ENCODE results near the gene ABCB11. TPM values are rescaled to one million over a fixed set of nuclear protein-coding genes. Genes with fewer than 3 reads are reported as not detected.

Gene ABCB11
- total RNA-seq, 1 experiment from 2014 or later = not detected

DNA sequence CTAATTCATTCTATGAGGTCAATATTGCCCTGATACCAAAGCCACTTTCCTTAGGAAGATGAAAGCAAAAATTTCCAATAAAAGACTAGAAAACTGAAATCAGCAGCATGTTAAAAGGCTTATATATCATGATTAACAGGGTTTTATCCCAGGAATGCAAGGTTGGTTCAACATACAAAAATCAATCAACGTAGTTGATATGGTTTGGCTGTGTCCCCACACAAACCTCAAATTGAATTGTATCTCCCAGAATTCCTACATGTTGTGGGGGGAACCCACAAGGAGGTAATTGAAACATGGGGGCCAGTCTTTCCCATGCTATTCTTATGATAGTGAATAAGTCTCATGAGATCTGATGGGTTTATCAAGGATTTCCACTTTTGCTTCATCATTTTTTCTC lies 11.7 kb upstream of the ABCB11 start:
- no peak for DNase-seq (ENCODE audit: low spot score)

DNA sequence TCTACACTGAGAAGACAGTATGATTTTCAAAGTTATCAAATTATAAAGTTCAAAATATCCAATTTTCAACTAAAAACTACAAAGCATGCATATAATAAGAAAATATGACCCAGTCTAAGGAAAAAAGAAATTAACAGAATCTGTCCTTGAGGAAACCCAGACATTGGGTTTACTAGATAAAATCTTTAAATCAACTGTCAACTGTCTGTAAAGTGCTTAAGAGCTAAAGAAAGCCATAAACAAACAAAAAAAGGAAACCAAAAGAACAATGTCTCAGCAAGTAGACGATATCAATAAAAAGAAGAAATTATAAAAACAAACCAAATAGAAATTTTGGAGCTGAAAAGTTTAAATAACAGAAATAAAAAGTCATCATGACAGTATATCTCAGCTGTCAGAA lies 10.5 kb upstream of the ABCB11 start:
- no peak for DNase-seq (ENCODE audit: low spot score)

DNA sequence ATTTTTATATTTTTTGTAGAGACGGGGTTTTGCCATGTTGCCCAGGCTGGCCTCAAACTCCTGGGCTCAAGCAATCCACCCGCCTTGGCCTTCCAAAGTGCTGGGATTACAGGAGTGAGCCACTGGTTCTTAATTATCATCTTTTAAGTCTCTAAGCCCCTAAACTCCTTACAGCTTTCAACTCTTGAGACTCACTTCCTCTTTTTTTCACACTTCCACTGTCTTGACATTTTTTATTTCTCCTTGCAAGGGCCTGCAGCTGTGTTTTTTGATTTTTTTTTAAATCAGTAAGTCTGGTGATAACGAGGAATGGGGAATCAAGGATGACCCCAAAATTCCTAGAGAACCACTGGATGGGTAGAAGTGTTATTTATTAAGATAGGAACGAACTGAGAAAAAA lies 8.6 kb upstream of the ABCB11 start:
- DNase-seq (ENCODE audit: low spot score) = no peak

DNA sequence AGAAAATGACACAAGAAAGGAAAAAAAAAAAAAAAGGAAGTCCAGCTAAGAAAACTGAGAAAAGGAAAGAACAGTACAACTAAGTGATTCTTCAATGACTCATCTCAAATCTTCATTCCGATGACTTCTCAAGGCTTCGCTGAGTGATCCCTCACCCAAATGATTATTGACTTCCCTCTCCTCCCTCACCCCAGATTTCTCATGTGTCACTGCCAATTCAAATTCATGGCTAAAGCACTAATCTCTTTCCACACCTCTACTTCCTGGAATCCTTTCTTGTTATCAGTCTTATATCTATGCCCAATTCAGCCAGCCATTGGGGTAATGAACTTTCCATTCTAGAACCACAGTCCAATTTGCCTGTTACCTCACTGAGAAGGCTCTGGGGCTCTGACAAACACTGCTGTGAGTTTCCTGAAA lies 7.2 kb upstream of the ABCB11 start:
- DNase-seq (ENCODE audit: low spot score) = no peak

DNA sequence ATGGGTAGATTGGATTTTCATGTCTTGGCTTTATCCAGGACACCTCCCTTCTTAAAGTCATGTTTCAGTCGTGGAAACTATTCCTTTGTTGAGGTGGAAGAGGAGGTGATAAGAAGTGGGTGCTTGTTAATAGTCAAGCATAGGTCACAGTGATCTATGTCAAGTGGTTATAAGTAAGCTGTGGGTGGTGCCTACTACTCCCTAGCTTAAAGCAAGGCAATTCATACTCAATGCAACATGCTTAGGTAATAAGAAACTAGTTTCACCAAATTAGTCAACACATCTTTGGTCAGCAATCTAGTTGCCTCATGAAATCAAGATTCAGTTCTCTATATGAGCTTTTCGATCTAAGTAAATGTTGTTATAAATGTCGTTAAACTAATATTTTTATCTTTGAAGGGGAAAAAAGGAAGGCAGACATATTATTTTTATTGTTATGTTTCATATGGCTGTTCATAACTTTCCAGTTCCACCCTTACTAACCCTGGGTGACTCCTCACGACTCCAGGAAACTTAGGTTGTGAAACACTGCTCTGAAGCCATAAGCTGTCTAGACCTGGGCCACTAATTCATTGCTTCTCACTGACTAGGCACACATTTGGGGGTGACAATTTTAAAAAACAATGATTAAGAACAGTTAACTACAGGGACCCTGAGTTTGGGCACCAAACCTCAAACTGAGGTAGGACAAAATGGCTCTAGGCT lies 5.8 kb upstream of the ABCB11 start:
- DNase-seq (ENCODE audit: low spot score) = no peak

DNA sequence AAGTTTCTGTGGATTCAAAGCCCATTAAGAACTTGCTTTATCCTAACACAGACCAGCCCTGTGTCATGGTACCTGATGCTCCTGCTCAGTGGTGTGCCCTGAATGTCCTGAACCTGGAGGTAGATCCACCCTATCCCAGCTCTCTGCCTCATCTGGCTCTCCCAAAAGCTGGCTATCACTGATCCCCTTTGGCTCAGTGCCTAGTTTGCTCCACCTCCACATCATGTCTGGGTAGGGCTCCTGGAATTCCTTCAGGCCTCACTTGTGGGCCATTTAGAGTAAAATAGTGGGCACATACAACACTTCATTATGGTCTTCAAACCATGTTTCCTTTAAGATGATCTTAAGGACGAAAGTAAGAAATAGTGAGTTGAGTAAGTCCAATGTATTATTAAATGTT lies 4.8 kb upstream of the ABCB11 start:
- DNase-seq (ENCODE audit: low spot score) = no peak

DNA sequence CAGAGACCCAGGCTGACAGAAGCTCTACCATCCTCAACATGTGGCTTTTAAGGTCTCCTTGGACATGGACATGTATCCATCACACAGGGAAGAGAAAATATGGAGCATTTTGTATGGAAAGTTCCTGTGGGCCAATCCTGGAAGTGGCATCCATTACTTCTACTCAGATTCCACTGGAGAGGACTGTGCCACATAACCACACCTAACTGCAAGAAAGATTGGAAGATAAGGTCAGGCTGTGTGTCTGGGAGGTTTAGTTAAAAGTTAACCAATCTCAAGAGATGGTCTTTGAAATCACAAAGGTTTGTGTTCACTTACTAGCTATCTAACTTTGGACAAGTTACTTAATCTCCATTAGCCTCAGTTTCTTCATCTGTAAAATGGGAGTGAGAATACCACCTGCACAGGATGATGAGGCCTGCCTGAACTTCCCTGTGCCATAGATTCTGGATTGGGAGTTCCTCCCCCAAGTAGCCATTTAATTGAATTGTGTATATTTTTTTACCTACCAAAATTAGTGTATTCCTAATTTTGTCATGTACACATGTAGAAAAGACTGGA lies 3.9 kb upstream of the ABCB11 start:
- DNase-seq (ENCODE audit: low spot score) = no peak

DNA sequence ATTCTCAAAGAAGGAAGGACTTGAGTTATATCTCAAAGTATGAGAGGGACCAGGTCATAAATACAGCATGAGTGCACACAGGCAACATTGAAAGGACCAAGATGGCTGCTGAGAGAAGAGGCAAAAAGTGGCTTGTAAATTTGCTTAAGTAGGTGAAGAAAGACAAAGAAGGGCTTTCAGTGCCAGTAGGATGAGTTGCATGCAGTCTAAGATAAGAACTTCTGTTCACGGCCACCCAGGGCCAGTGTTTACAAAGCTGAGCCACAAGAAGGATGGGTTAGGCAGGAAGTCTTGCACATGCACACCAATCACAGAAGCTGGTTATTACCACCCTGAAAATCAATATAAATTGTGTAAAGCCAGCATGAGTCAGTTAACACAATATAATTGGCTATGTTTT lies 3.1 kb upstream of the ABCB11 start:
- peak; percentile 91 for DNase-seq (ENCODE audit: low spot score)

DNA sequence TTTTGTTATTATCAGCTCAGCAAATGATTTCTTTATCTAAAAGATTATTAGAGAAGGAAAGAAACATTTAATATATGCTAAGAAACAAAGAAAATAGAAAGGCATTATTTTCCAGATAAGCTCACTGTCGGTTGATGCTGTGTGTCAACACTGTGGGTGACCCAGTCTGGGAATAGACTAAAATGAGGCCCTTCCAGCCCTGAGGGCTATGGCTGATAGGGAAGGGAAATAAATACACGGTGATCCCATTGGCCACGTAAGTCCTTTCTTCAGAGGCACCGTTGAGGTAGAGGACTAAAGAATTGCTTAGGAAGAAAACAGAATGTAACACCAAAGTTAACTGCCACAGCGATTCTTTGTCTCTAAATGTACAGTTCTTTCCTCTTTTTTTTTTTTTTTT lies 1.8 kb downstream of the ABCB11 start:
- DNase-seq (ENCODE audit: low spot score) = no peak

DNA sequence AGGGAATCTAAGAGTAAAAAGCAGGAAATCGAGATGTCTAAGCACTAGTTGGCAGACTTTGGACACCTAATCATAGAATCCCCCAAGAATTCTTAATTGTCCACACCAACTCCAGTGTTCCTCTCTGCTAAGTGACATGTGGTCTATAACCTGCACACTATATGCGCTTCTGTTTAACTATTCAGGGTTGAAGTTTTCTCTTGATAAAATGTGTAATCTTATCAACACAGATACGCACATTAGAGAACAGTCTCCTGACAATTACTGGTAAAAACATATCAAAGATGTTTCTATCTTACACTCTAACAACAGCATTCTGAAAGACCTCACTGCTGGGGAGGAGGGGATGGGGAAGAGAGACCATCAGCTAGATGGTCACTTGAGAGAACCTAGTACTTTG lies 3.9 kb downstream of the ABCB11 start:
- no peak for DNase-seq (ENCODE audit: low spot score)

DNA sequence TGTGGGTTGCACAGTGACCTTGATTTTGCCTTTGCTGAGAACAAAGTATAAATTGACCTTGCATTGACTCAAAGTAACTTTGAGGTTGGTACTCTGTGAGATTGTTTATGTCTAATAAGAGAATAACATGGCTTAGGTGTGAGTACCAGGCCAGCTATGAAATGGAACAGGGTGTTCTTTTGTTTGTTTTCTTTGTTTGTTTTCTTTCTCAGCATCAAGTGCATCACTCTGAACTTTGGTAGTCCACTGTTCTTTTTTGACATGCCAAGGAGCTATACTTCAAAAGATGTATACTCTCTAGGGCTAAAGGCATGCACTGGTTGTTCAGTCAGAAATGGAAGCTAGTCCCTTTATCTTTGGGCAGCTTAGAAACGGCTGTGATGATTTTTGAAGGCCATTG lies 5.1 kb downstream of the ABCB11 start:
- no peak for DNase-seq (ENCODE audit: low spot score)

DNA sequence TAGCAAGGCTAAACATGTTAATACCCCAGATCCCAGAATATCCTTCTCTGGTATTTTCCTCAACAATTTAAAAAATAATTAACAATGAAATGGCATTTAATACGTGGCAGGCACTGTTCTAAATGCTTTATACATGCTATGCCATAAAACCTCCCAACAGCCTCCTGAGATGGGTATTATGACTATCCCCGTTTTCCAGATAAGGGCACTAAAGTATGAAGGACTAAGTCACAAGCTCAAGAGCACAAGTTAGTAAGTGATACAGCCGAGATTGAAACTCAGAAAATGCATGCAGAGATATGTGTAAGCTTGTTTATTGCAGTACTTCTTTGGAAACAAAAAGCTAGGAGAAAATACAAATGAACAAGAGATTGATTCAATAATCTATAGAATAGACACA lies 8.0 kb downstream of the ABCB11 start:
- no peak for DNase-seq (ENCODE audit: low spot score)

DNA sequence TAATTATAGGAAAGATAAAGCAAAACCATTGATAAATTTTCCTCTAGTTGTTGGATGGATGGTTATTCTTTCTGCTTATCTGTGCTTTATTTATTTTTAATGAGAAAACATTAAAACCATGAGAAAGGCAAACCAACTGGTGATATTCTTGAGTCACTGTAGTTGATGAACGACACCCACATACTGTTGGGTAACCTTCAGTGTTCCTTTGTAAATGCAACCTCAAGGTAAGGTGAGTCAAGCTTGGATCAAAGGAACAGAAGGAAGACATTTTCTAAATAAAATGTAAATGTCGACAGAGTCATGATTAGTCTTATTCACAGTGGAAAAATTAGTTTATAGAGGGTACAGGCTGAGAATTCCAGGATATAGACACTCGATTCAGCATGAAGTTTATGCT lies 12.7 kb downstream of the ABCB11 start:
- DNase-seq (ENCODE audit: low spot score) = no peak

DNA sequence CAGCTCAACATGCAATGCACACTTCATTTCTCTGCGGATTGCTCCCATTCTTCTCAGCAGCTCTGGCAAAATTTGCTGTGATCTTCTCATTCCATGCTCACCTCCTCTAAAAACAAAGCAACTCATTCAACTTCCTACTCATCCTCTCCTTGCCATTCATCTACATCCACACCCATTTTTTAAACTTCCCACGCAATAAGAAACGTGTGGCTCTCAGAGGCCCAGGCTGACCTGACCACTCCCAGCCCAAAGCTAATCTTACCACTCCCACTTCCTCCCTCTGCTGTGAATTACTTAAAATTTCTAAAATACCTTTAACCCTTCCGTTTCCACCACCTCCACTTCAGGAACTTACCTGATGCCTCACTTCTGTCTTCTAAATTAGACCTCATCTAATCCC lies 15.2 kb downstream of the ABCB11 start:
- no peak for DNase-seq (ENCODE audit: low spot score)

DNA sequence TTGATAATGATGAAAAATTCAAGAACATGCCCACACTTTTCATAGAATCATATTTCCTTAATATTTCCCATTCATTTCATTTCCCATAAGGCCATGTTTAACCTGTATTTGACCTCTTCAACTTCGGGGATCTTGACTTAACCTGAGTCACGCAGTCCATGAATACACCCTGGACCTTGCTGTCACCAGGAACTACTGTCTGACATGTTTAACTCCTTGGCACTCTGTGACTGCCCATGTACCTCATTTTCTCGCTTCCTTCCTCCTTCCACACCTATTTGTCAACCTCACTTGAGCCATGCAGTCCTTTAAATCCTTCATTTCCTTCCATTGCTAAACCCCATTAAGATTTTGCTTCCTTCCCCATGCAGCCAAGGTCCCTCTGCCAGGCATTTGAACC lies 16.3 kb downstream of the ABCB11 start:
- no peak for DNase-seq (ENCODE audit: low spot score)

DNA sequence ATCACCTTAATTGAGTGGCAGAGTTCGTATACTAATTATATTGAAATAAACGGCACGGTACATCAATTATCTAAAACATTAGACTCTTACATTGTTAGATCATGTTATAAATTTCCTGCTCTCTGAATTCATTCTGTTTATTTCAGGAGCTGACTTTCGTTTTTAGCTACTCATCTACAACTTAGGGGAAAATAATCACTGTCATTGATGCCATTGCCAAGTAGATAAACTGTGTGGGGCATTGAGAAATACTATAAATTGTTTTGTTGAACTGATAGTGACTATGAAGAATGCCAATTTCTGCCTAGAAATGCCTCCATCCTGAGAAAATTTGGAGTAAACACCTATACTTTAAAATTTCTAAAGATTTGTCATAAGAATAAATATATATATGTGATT lies 17.5 kb downstream of the ABCB11 start:
- DNase-seq (ENCODE audit: low spot score) = no peak

DNA sequence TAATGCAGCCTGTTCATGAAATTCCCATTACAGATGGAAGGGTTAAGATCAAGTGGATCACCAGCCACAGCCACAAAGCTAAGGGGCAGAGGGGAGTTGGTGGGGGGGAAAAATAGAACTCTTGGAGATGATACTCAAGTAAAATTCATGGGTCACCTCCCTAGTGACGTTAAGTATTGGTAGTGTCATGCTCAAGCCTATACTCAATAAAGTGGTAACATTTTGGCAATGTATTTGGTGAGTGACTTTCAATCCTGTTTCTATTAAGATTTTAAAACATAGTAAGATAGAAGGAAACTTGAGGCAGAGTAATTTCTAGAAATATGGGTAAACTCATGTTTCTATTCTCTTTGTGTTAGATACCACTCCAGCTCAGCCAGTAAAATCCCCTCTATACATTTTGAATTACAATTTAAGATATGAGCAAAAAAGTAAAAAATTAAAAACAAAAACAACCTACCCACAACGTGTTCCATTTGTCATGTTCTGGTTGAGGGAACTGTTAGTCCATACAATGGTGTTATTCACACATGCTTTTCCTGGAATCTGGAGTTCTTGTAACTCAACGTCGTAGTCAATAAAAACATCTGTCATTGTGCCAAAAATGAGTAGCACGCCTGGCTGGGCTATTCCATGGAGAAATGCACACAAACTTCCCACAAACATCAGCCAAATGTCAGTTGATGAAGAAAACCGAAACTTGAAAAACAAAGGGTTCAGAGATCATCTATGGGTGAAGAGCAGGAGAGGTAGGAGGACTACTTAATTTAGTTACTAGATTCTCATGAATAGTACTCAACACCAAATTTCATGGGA lies 18.1 kb downstream of the ABCB11 start:
- no peak for DNase-seq (ENCODE audit: low spot score)

DNA sequence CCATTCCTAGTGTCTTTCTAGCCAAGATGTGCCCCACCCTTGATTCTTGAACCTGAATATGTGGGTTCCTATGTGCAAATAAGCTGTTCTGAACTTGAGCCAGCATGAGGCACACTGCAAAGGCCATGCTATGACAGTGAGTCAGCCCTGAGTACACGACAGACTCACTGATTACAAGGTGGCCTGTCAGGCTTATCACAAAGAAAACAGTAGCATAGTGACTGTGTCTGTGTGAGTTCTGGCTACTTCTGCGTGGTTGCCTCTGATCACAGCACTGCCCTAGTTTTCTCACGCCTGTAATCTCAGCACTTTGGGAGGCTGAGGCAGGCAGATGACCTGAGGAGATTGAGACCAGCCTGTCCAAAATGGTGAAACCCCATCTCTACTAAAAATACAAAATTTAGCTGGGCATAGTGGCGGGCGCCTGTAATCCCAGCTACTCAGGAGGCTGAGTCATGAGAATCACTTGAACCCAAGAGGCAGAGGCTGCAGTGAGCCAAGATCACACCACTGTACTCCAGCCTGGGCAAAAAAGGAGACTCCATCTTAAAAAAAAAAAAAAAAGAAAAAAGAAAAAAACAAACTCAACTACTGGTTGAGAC lies 18.8 kb downstream of the ABCB11 start:
- peak; percentile 47 for DNase-seq (ENCODE audit: low spot score)

DNA sequence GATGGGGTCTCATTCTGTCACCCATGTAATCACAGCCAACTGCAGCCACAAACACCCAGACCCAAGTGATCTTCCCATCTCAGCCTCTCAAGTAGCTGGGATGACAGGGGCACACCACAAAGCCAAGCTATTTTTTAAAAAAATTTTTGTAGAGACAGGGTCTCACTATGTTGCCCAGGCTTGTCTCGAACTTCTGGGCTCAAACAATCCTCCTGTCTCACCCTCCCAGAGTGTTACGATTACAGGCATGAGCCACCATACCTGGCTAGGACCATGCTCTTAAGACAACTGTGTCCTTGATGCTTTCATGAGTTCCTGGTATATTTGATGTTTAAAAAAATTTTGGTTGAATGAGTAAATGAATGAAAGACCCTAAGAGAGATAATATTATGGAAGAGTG lies 19.4 kb downstream of the ABCB11 start:
- no peak for DNase-seq (ENCODE audit: low spot score)

DNA sequence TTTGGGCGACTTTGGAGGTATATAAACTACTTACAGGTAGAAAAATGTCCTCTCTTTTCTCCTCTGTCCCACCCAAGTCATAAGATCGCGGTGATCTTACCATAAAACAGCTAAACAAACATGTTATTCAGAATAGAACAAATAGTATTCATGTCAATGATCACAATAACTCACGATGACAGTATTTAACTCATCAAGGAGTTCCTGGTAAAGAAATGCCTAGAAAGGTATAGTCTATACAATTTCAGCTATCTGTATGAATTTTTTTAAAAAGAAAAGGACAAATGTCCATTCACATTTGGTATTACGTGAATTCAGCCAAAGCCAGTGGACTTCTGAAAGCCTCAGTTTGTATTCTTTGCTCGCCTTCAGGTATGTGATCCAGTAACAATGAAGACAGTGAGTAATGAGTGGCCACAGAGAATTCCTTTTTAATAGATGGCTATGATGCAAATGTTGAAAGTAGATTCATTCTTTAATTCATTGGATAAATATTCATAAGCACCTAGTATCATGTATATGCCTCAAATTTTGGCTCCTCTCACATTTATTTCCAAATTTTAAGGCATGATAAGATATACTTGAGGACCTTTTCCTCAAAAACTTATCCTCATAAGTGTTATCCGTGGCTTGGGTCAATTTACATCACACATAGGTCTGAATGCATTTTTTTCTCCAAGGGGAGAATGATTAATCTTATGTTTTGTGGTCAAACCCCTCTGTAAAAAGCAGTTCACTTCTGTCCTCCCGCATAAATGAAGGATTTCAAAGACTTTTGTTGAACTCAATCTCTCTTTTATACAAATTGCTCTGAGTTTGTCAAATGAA lies 20.3 kb downstream of the ABCB11 start:
- no peak for DNase-seq (ENCODE audit: low spot score)

DNA sequence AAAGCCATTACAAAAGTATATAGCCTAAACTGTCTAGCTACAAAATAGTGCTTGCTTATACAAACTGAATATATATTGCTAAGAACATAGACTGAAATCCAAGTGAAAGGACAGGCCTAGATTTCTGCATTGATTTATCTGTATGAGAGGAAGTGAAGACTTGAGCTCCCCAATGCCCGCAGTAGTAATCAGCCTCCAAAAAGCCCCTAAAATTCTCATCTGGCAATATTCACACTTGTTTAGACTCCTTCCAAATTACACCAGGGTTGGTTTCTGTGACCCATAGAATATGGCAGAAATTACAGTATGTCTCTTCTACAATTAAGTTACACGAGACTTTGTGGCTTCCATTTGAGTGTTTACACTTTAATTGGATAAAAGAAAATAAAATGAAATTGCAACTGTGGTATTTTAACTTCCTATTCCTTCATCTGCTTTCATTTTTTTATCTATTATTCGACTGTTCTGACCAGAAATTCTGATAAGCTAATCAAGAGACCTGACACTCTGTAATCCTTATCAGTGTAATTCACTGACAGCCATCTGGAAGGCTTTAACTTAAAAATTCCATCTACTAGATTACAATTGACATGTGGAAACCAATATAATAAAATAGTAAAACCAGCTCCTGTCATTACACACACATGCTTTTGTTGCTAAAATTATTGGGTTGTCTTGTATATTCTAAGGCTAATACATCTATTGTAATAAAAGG lies 21.1 kb downstream of the ABCB11 start:
- DNase-seq (ENCODE audit: low spot score) = no peak

Data from H4 (cell line).